ENCODE data around the gene LTC4S. TPM values are rescaled to one million over a fixed set of nuclear protein-coding genes. Genes with fewer than 3 reads are reported as not detected.

LTC4S gene
- total and polyA plus RNA-seq, 9 of the 15 experiments (the other 6 are each of a cell fraction or from before 2014, with no cell fraction given): 0.17 to 0.77 (median 0.75) TPM; not detected in 6

DNA sequence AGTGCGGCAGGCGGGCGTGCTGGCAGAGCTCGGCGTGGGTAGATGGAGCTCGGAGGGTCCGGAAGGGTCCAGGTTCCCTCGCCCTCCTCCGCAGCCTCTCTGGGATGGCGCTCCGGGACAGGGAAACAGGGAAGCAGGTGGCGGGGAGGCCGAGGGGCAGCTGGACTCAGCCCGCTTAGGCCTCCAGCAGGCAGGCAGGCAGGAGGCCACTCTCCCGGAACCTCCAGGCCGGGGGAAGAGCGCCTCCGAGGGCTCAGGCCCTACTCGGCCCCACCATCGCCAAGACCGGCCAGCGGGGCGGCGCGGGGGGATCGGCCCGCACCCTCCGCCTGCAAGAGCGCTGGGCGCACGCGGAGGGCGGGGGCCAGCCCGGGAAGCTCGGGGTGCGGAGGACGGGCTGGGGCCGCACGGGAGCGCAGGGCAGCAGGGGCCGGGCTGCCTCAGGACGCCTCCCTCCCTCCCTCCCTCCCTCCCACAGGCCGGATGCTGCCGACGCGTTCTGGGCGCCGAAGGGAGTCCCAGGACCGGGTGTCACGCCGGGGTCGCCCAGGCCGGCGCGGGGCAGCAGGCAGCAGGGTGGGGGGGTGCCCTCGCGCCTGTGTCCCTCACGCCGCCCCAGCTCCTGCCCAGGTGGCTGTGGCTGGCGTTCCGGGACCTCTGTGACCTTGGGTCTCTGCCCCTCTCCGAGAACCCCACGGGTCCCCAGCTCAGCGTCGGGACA, 11.9 kb downstream of the LTC4S start (continued):
- TF ChIP-seq, protein P1, sequence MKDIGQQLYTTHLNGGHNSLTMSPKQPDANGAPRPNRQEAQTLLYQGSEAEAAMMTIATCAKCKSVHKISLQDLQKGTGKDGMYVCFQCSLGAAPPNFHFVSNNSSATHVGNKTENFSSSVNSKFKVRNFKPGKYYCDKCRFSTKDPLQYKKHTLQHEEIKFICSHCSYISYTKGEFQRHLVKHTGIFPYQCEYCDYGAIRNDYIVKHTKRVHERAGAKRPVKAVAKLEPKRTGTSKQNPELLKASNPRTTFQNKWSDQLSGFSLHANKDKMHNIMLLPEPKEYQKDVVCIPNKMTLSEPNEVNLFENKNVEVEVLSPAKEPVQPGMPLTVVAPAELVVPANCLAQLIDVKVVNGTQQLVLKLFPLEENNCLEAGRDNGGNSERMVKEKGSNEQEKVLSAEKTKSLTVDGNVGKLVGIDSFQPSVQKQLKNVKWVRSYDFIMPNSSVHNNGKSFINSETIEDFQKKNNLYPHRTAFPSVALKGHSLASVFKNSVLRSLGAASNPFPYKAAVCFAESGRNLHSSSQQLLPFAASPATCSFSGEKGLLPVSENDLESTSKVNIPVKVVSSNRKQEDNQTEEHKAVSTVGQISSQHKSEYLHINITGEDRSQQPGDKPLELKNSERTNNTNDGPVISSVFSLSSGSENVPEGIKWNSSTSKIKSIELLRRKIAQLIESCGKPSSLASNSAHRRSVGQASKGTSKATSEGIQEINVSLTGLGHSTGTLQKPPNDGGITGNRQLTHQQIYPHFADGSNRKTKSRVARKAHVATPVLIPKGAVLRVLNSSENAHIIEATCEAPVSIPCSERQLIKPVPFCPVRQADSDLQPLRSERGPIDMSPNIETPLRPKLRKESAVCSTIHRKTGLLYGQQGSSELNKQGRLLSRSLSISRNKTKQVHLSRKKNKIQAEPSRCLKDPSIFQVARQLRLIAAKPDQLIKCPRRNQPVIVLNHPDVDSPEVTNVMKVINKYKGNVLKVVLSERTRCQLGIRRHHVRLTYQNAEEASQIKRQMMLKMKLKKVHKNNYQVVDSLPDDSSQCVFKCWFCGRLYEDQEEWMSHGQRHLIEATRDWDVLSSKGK (CRISPR knock-in tag; IDR thresholded peaks at IDR 0.05): no peak
- TF ChIP-seq TEAD1 (CRISPR knock-in tag; IDR thresholded peaks at IDR 0.05): peak in 1 of 2 experiments; percentile 66; a peak in 1 of 4 replicates
- peak; percentile 81; the same call in 1 of the 2 replicates for TF ChIP-seq ZC3H4 (CRISPR knock-in tag; IDR thresholded peaks at IDR 0.05; ENCODE audit: borderline replicate concordance)
- peak; percentile 79 for TF ChIP-seq POLR2G (IDR thresholded peaks at IDR 0.05; ENCODE audit: low read depth, low read length)
- TF ChIP-seq PHF8 (IDR thresholded peaks at IDR 0.05; ENCODE audit: borderline replicate concordance, low read length): peak; percentile 45; the same call in 1 of the 2 replicates
- no peak for TF ChIP-seq CBFB (CRISPR knock-in tag; IDR thresholded peaks at IDR 0.05)
- peak; percentile 53 for TF ChIP-seq SAP30 (IDR thresholded peaks at IDR 0.05; ENCODE audit: borderline replicate concordance, insufficient read depth, low read depth, low read length, poor library complexity, severe bottlenecking)
- TF ChIP-seq GTF2E2 (tag; IDR thresholded peaks at IDR 0.05): no peak
- TF ChIP-seq CTBP1 (IDR thresholded peaks at IDR 0.05; ENCODE audit: borderline replicate concordance): 0 out of 2 replicates have a peak, but pooled peaks have one; percentile 19
- no peak for TF ChIP-seq PTRF (tag; IDR thresholded peaks at IDR 0.05)
- TF ChIP-seq, protein P2, sequence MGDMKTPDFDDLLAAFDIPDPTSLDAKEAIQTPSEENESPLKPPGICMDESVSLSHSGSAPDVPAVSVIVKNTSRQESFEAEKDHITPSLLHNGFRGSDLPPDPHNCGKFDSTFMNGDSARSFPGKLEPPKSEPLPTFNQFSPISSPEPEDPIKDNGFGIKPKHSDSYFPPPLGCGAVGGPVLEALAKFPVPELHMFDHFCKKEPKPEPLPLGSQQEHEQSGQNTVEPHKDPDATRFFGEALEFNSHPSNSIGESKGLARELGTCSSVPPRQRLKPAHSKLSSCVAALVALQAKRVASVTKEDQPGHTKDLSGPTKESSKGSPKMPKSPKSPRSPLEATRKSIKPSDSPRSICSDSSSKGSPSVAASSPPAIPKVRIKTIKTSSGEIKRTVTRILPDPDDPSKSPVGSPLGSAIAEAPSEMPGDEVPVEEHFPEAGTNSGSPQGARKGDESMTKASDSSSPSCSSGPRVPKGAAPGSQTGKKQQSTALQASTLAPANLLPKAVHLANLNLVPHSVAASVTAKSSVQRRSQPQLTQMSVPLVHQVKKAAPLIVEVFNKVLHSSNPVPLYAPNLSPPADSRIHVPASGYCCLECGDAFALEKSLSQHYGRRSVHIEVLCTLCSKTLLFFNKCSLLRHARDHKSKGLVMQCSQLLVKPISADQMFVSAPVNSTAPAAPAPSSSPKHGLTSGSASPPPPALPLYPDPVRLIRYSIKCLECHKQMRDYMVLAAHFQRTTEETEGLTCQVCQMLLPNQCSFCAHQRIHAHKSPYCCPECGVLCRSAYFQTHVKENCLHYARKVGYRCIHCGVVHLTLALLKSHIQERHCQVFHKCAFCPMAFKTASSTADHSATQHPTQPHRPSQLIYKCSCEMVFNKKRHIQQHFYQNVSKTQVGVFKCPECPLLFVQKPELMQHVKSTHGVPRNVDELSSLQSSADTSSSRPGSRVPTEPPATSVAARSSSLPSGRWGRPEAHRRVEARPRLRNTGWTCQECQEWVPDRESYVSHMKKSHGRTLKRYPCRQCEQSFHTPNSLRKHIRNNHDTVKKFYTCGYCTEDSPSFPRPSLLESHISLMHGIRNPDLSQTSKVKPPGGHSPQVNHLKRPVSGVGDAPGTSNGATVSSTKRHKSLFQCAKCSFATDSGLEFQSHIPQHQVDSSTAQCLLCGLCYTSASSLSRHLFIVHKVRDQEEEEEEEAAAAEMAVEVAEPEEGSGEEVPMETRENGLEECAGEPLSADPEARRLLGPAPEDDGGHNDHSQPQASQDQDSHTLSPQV (IDR thresholded peaks at IDR 0.05): 0 out of 2 replicates have a peak, but pooled peaks have one; percentile 62

Measured in K562 (cell line).